Measurements from ENCODE around the gene ACKR4.

DNA sequence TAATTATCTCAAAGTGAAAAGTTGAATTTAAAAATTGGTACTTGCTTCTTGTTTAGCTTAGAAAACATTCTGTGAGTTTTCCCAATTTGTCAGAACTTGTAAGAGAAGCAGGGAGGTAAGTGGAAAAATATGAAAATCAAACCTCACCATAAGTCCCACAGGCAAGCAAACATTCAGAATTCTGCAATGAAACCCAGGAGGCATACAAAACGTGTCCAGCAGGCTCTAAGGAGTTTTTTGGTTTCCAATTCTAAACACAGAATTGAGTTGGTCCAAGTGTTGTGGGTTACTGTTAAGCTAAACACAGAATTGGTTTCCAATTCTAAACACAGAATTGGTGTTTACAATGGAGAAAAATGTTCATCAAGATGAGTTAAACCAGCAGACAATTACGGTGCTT lies 27.1 kb upstream of the ACKR4 start:
- TF ChIP-seq, protein P1, sequence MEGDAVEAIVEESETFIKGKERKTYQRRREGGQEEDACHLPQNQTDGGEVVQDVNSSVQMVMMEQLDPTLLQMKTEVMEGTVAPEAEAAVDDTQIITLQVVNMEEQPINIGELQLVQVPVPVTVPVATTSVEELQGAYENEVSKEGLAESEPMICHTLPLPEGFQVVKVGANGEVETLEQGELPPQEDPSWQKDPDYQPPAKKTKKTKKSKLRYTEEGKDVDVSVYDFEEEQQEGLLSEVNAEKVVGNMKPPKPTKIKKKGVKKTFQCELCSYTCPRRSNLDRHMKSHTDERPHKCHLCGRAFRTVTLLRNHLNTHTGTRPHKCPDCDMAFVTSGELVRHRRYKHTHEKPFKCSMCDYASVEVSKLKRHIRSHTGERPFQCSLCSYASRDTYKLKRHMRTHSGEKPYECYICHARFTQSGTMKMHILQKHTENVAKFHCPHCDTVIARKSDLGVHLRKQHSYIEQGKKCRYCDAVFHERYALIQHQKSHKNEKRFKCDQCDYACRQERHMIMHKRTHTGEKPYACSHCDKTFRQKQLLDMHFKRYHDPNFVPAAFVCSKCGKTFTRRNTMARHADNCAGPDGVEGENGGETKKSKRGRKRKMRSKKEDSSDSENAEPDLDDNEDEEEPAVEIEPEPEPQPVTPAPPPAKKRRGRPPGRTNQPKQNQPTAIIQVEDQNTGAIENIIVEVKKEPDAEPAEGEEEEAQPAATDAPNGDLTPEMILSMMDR (IDR thresholded peaks at IDR 0.05) = no peak
- TF ChIP-seq POLR2A (IDR thresholded peaks at IDR 0.05) (no peak), EP300 (IDR thresholded peaks at IDR 0.05) (no peak), POLR2AphosphoS5 (IDR thresholded peaks at IDR 0.05) (no peak)

Measured in suprapubic skin (tissue), 4 donors.